Measurements from ENCODE around the gene SIDT2.
"Not testable (repeated sequence)": the region's sequence is repeated elsewhere in the genome, so short reads cannot be mapped to it uniquely, and the experiment has no call there.

Gene SIDT2

GRCh38 chr11:117205211-117205818 is 26.8 kb downstream of the SIDT2 start:
- DNase-seq, result no peak

GRCh38 chr11:117206111-117206510 is 27.6 kb downstream of the SIDT2 start:
- DNase-seq, result not testable (repeated sequence)

DNA sequence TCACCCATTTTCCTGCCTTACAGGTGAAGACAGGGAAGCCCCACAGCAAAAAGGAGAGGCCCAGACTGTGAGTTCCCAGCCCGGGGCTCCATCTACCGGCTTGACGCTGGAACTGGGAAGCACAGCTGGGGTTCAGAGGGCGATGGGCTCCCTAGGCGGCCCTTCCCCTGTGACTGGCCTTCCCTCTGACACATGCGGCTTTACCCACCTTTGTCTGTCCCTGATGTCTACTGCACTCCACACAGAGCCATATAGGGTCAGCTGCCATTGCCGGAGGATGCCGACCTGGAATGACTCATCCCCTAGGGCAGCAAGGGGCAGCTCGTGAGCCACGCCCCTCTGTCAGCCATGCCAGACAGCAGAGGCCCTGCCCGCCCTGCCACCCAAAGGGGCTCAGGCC is 28.3 kb downstream of the SIDT2 start:
- DNase-seq, result not testable (repeated sequence)

DNA sequence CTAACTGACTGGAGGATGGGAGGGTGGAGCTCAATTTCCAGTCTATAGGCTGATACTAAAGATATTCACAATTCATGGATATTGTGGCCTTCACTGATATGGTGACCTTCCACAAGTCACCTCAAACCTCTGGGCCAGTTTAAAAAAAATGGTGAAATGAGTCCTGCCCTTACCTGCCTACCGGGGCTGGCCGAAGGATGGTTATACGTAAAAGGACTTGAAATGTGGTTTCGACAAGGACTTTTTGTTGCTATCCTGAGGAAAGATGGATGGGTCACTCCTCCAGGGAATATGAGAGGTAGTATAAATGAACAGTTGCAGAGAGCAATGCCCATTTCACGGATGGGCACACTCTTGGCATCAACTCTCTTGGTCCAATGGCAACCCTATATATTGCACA is 28.9 kb downstream of the SIDT2 start:
- DNase-seq, result not testable (repeated sequence)

DNA sequence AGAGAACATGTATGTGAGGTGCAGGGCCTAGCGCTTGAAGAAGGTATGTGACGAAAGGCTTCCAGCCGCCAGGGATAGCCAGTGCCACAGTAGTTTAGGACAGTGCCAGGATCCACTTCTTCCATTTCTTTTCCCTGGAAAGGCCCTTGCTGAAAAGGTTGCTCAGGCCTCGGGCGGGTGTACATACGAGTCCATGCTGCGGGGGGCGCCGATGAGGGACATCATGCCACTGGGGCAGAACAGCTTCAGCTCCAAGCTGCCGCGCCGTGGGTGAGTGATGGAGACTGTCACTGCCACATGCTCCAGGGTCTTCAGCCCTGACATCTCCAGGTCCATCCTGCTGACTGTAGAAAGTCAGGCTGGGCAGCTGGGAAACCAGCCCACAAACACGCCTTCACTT is 30.2 kb downstream of the SIDT2 start:
- not testable (repeated sequence) for DNase-seq

DNA sequence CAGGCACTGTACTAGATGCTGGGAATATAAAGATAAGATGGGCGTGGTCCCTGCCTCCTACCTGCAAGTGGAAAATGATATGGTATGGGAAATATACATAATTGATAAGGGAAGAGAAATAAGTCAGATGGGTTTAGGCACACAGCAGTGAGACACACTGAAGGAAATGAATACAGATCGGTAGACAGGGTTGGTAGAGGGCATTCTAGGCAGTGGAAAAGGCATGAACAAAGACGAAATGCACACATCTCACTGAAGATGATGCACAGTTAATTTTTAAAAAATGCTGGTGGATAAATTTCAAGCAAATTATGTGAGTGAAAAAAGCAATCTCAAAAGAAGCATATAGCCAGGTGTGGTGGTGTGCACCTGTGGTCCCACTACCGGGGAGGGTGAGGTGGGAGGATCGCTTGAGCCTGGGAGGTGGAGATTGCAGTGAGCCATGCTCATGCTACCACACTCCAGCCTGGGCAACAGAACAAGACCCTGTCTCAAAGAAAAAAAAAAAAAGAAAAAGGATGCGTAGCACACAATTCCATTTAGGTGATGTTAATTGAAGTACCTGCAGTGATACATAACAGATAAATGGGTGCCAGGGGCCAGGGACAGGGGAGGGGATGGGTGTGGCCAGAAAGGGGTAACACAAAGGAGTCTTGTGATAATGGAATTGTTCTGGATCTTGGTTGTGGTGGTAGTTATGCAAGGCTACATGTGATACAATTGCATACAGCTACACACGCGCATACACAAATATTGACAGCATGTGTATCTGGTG is 31.0 kb downstream of the SIDT2 start:
- not testable (repeated sequence) for DNase-seq

- DNase-seq, result no peak
Measured at GRCh38 chr11:117210620-117211019, 32.1 kb downstream of the SIDT2 start.

DNA sequence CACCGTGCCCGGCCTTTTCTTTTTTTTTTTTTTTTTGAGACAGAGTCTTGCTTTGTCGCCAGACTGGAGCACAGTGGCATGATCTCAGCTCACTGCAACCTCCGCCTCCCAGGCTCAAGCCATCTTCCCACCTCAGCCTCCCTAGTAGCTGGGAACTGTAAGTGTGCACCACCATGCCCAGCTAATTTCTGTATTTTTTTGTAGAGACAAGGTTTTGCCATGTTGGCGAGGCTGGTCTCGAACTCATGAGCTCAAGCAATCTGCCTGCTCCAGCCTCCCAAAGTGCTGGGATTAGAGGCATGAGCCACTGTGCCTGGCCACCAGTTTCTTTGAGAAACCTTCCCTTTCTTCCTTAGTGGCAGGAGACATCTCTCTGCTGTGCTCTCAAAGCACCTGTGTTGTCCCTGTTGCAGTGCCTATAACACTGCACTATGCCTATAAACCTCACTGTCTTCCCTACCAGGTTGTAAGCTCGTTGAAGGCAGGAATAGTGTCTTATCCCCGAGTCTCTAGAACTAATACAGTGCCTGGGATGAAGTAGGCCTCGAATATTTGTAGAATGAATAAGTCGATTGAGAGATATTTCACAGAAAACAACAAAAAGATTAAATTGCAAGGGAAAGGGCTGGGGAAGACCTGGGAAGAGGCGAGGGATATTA is 34.3 kb downstream of the SIDT2 start:
- DNase-seq, result no peak

- no peak for DNase-seq
Measured at GRCh38 chr11:117214404-117215110, 36.0 kb downstream of the SIDT2 start.

- DNase-seq, result no peak
Measured at GRCh38 chr11:117217141-117218084, 38.9 kb downstream of the SIDT2 start.

DNA sequence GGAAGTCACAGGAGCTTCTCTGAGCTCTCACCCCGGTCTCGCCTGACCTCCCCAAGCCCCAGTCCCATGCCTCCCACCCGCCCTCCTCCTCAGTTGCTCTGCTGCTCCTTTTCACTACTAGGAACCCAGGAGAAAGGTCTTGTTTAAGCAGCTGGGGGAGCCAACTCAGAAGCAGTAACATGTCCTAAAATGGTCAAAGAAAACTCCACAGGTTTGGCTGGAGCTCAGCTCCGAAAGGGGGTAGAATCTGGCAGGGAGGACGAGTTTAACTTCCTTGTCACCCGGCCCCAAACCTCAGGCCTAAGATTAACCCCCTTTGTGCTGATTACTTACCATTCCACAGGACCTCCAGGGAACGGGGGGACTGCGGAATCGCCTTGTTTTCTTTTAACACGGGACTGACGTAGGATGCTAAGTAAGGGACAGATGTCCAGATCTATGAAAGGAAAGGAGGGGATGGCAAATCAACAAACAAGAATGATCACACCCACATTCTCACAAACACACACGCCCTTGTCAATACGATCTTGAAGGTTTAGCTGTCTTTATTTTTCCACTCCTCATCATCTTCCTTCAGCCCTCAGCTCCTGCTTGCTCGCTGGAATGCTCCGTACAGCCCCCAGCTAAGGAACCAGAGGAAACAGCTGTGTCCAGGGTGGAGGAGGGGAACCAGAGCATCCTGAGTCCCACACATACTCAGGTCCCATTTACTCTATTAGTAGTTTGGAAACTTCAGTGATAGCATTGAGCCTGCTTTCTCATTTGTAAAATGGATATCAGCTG is 39.8 kb downstream of the SIDT2 start:
- no peak for DNase-seq

DNA sequence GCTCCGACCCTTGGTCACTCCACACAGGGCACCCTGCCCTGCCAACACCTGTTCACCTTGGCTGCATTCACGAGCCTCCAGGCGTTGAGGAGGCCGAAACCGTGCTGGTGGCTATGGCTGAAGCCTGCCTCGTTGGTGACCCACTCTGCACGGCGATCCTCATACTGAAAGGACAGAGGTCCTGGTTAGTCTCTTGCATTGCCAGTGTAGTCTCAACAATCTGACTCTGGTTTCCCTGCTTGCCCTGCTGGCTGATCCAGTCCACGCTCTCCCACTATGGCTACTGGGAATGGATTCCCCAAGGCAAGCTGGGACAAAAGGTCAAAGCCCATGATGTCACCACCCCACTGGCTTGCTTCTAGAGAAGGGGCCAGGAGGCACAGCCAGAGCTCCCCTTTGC is 40.5 kb downstream of the SIDT2 start:
- no peak for DNase-seq

- DNase-seq, result no peak
Measured at GRCh38 chr11:117219455-117219854, 40.9 kb downstream of the SIDT2 start.

DNA sequence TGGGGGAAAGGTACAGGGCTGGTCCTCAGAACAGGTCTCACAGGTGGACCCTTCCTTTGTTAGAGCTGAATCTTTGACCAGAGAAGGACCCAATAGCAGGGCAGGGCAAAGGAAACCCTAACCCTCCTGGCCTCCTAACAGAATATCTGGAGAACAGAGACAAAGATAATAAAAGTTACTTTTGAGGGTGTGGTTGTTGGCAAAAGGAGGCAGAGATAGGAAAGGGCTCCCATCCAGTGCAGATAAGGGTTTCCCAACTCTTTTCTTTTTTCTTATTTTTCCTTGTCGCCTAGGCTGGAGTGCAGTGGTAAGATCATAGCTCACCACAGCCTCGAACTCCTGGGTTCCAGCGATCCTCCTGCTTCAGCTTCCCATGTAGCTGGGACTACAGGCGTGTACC is 41.5 kb downstream of the SIDT2 start:
- no peak for DNase-seq

DNA sequence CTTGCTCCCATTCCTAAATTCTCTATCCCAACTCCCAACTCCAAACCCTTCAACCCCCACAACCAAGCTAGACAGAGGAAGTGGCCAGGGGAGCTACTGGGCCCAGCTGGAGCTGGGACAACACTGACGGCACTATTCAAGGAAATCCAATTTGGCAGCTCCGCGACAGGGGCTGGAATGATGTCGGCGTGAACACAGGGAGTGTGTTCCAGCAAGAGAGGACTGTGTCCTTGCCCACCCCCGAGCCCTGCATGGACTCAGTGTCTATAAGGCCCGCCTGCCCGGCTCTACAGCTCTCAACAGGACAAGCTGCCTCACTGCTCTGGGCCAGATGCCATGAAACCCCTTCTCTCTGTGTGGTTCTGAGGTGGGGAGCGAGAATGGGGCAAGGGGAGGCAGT is 42.0 kb downstream of the SIDT2 start:
- DNase-seq, result no peak

- DNase-seq, result no peak
Measured at GRCh38 chr11:117220999-117221774, 42.6 kb downstream of the SIDT2 start.

GRCh38 chr11:117221775-117222517 is 43.4 kb downstream of the SIDT2 start:
- peak; percentile 46 for DNase-seq

DNA sequence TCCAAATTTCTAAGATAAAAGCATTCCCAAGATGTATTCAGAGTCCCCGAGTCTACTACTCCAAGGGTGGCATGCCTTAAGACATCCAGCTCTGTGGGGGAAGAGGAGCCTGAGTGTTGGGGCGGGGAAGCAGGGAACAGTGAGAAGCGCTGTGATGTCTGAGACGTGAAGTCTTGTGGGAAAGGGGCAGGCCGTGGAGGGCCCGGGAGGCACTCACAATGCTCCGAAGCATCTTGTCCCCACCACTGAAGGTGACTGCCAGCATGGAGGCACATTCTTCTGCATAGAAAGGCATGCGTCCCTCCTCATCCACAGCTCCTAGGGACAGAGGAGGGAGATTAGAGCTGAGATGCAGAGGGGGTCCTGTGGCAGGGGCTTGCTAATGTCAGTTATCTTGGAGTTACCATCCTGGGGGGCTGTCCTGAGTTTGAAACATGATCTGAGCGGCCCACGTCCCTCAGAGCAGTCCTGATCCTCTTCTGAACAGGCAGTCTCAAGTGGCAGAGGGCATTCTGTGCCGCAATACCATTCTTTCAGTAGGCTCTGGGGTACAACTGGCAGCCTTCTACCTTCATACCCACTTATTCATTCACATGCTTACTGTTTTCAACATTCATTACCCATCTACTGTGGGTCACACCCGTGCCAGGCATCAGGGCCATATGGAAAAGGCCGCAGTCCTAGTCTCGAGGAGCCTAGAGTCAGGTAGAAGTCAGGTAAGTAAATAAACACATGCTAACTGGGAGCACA is 44.6 kb downstream of the SIDT2 start:
- DNase-seq, result no peak
